WI38 (cell line): Measurements from ENCODE around the gene CBFB.

Source experiments
- H3K4me3 ChIP-seq: 2 replicates; pipeline ENCODE4 v1.5.1; 2011; ENCODE audit warnings: low read depth, mild to moderate bottlenecking, control low read depth, low read length
- CTCF ChIP-seq: IDR thresholded peaks from 2 replicates; pipeline ENCODE4 v1.5.1; 2012; ENCODE audit warnings: low read depth, mild to moderate bottlenecking, control low read depth, low read length

CBFB gene

GRCh38 chr16:67108489-67108888, 79.5 kb downstream of the CBFB start:
- TF ChIP-seq CTCF: no peak
- no peak overlapping the region for H3K4me3 ChIP-seq

- peak overlapping the region; percentile 98 for H3K4me3 ChIP-seq
- TF ChIP-seq CTCF: no peak
Observed at GRCh38 chr16:67108931-67109406, 80.0 kb downstream of the CBFB start.

GRCh38 chr16:67109407-67110135, 80.6 kb downstream of the CBFB start, which contains the start of gene PHAF1:
TSS of gene PHAF1 (plus strand) at chr16:67109941. CDS start at chr16:67110176, 235 bp downstream.
- no peak for TF ChIP-seq CTCF
- peak within 1 kb of the TSS; percentile 98 for H3K4me3 ChIP-seq

GRCh38 chr16:67111951-67112444, 83.0 kb downstream of the CBFB start:
- TF ChIP-seq CTCF: no peak
- H3K4me3 ChIP-seq: no peak overlapping the region

- no peak overlapping the region for H3K4me3 ChIP-seq
- TF ChIP-seq CTCF: no peak
Observed at GRCh38 chr16:67112591-67113399, 83.8 kb downstream of the CBFB start.

GRCh38 chr16:67114793-67115192, 85.8 kb downstream of the CBFB start:
- TF ChIP-seq CTCF: no peak
- H3K4me3 ChIP-seq: no peak overlapping the region

- no peak for TF ChIP-seq CTCF
- H3K4me3 ChIP-seq: no peak overlapping the region
Observed at GRCh38 chr16:67115639-67116038, 86.7 kb downstream of the CBFB start.
